ENCODE measurements around the gene NT5DC3. TPM values are rescaled to one million over a fixed set of nuclear protein-coding genes. Genes with fewer than 3 reads are reported as not detected.
"Not testable (repeated sequence)": the region's sequence is repeated elsewhere in the genome, so short reads cannot be mapped to it uniquely, and the experiment has no call there.

The NT5DC3 gene
- total and polyA plus RNA-seq, 2 donors = 13.1 to 21.4 TPM

GRCh38 chr12:103819312-103819711 lies 21.7 kb downstream of the NT5DC3 start:
- WGBS = 89% methylated on average over 2 of the region's 2 CpGs
- H3K27ac ChIP-seq (ENCODE audit: low read depth) = no peak overlapping the region
- no peak overlapping the region for H3K4me3 ChIP-seq (ENCODE audit: low read depth, low read length)
- DNase-seq (ENCODE audit: extremely low spot score) = no peak
- no peaks in the 10 kb centered on the region for H3K36me3 ChIP-seq (ENCODE audit: insufficient read depth)
- no peaks in the 10 kb centered on the region for H3K4me1 ChIP-seq (ENCODE audit: insufficient read depth)

GRCh38 chr12:103817791-103818190 lies 23.2 kb downstream of the NT5DC3 start:
- H3K27ac ChIP-seq (ENCODE audit: low read depth) = no peak overlapping the region
- 82% methylated on average over 2 of the region's 2 CpGs for WGBS
- no peaks in the 10 kb centered on the region for H3K4me1 ChIP-seq (ENCODE audit: insufficient read depth)
- H3K36me3 ChIP-seq (ENCODE audit: insufficient read depth) = no peaks in the 10 kb centered on the region
- H3K4me3 ChIP-seq (ENCODE audit: low read depth, low read length) = no peak overlapping the region
- DNase-seq (ENCODE audit: extremely low spot score) = no peak

- H3K4me3 ChIP-seq (ENCODE audit: low read depth, low read length) = no peak overlapping the region
- H3K27ac ChIP-seq (ENCODE audit: low read depth) = no peak overlapping the region
- no peaks in the 10 kb centered on the region for H3K36me3 ChIP-seq (ENCODE audit: insufficient read depth)
- DNase-seq (ENCODE audit: extremely low spot score) = no peak
- 83% methylated on average over 1 of the region's 1 CpG for WGBS
- H3K4me1 ChIP-seq (ENCODE audit: insufficient read depth) = no peaks in the 10 kb centered on the region
Measured at GRCh38 chr12:103816663-103817062, 24.4 kb downstream of the NT5DC3 start.

- H3K4me1 ChIP-seq (ENCODE audit: insufficient read depth) = no peaks in the 10 kb centered on the region
- WGBS = 65% methylated on average over 3 of the region's 3 CpGs
- DNase-seq (ENCODE audit: extremely low spot score) = no peak
- H3K36me3 ChIP-seq (ENCODE audit: insufficient read depth) = no peaks in the 10 kb centered on the region
- no peak overlapping the region for H3K4me3 ChIP-seq (ENCODE audit: low read depth, low read length)
- H3K27ac ChIP-seq (ENCODE audit: low read depth) = no peak overlapping the region
Measured at GRCh38 chr12:103814436-103814835, 26.6 kb downstream of the NT5DC3 start.

- 67% methylated on average over 4 of the region's 4 CpGs for WGBS
- no peaks in the 10 kb centered on the region for H3K4me1 ChIP-seq (ENCODE audit: insufficient read depth)
- no peak for DNase-seq (ENCODE audit: extremely low spot score)
- no peak overlapping the region for H3K27ac ChIP-seq (ENCODE audit: low read depth)
- no peak overlapping the region for H3K4me3 ChIP-seq (ENCODE audit: low read depth, low read length)
- H3K36me3 ChIP-seq (ENCODE audit: insufficient read depth) = no peaks in the 10 kb centered on the region
Measured at GRCh38 chr12:103813949-103814348, 27.1 kb downstream of the NT5DC3 start.

- DNase-seq (ENCODE audit: extremely low spot score) = no peak
- Histone ChIP-seq H3K27ac (ENCODE audit: low read depth) (no peak overlapping the region), H3K4me1 (ENCODE audit: insufficient read depth) (no peaks in the 10 kb centered on the region), H3K36me3 (ENCODE audit: insufficient read depth) (no peaks in the 10 kb centered on the region), H3K4me3 (ENCODE audit: low read depth, low read length) (no peak overlapping the region)
- WGBS = 96% methylated on average over 3 of the region's 3 CpGs
Measured at GRCh38 chr12:103813426-103813825, 27.6 kb downstream of the NT5DC3 start.

- no peaks in the 10 kb centered on the region for H3K4me1 ChIP-seq (ENCODE audit: insufficient read depth)
- H3K27ac ChIP-seq (ENCODE audit: low read depth) = no peak overlapping the region
- no peak overlapping the region for H3K4me3 ChIP-seq (ENCODE audit: low read depth, low read length)
- no peak for DNase-seq (ENCODE audit: extremely low spot score)
- H3K36me3 ChIP-seq (ENCODE audit: insufficient read depth) = no peaks in the 10 kb centered on the region
- WGBS = 99% methylated on average over 1 of the region's 1 CpG
Measured at GRCh38 chr12:103812789-103813188, 28.2 kb downstream of the NT5DC3 start.

- 89% methylated on average over 6 of the region's 6 CpGs for WGBS
- Histone ChIP-seq H3K4me1 (ENCODE audit: insufficient read depth) (no peaks in the 10 kb centered on the region), H3K36me3 (ENCODE audit: insufficient read depth) (no peaks in the 10 kb centered on the region), H3K4me3 (ENCODE audit: low read depth, low read length) (no peak overlapping the region), H3K27ac (ENCODE audit: low read depth) (no peak overlapping the region)
- DNase-seq (ENCODE audit: extremely low spot score) = no peak
Measured at GRCh38 chr12:103811791-103812190, 29.2 kb downstream of the NT5DC3 start.

- H3K4me1 ChIP-seq (ENCODE audit: insufficient read depth) = no peaks in the 10 kb centered on the region
- no peak overlapping the region for H3K4me3 ChIP-seq (ENCODE audit: low read depth, low read length)
- no peak for DNase-seq (ENCODE audit: extremely low spot score)
- H3K36me3 ChIP-seq (ENCODE audit: insufficient read depth) = no peaks in the 10 kb centered on the region
- 74% methylated on average over 5 of the region's 5 CpGs for WGBS
- H3K27ac ChIP-seq (ENCODE audit: low read depth) = no peak overlapping the region
Measured at GRCh38 chr12:103810111-103810510, 30.9 kb downstream of the NT5DC3 start.

GRCh38 chr12:103809639-103810038 lies 31.4 kb downstream of the NT5DC3 start:
- not testable (repeated sequence) for H3K4me3 ChIP-seq (ENCODE audit: low read depth, low read length); H3K36me3 ChIP-seq (ENCODE audit: insufficient read depth); H3K27ac ChIP-seq (ENCODE audit: low read depth); DNase-seq (ENCODE audit: extremely low spot score); H3K4me1 ChIP-seq (ENCODE audit: insufficient read depth)
- 81% methylated on average over 7 of the region's 7 CpGs for WGBS

- H3K36me3 ChIP-seq (ENCODE audit: insufficient read depth) = no peaks in the 10 kb centered on the region
- DNase-seq (ENCODE audit: extremely low spot score) = no peak
- 79% methylated on average over 4 of the region's 4 CpGs for WGBS
- H3K4me3 ChIP-seq (ENCODE audit: low read depth, low read length) = no peak overlapping the region
- no peak overlapping the region for H3K27ac ChIP-seq (ENCODE audit: low read depth)
- H3K4me1 ChIP-seq (ENCODE audit: insufficient read depth) = no peaks in the 10 kb centered on the region
Measured at GRCh38 chr12:103809154-103809553, 31.9 kb downstream of the NT5DC3 start.

- no peak overlapping the region for H3K4me3 ChIP-seq (ENCODE audit: low read depth, low read length)
- no peaks in the 10 kb centered on the region for H3K4me1 ChIP-seq (ENCODE audit: insufficient read depth)
- no peaks in the 10 kb centered on the region for H3K36me3 ChIP-seq (ENCODE audit: insufficient read depth)
- 91% methylated on average over 6 of the region's 6 CpGs for WGBS
- DNase-seq (ENCODE audit: extremely low spot score) = no peak
- no peak overlapping the region for H3K27ac ChIP-seq (ENCODE audit: low read depth)
Measured at GRCh38 chr12:103808239-103808880, 32.7 kb downstream of the NT5DC3 start.

GRCh38 chr12:103807561-103808238 lies 33.3 kb downstream of the NT5DC3 start:
- DNase-seq (ENCODE audit: extremely low spot score) = no peak
- Histone ChIP-seq H3K4me1 (ENCODE audit: insufficient read depth) (no peaks in the 10 kb centered on the region), H3K4me3 (ENCODE audit: low read depth, low read length) (no peak overlapping the region), H3K36me3 (ENCODE audit: insufficient read depth) (no peaks in the 10 kb centered on the region), H3K27ac (ENCODE audit: low read depth) (no peak overlapping the region)
- 82% methylated on average over 9 of the region's 9 CpGs for whole genome bisulfite sequencing

GRCh38 chr12:103806803-103807202 lies 34.2 kb downstream of the NT5DC3 start:
- H3K4me3 ChIP-seq (ENCODE audit: low read depth, low read length) = no peak overlapping the region
- WGBS = 91% methylated on average over 4 of the region's 4 CpGs
- H3K4me1 ChIP-seq (ENCODE audit: insufficient read depth) = no peaks in the 10 kb centered on the region
- no peak overlapping the region for H3K27ac ChIP-seq (ENCODE audit: low read depth)
- H3K36me3 ChIP-seq (ENCODE audit: insufficient read depth) = no peaks in the 10 kb centered on the region
- DNase-seq (ENCODE audit: extremely low spot score) = no peak
